ENCODE measurements around the gene CFAP20DC. TPM values are rescaled to one million over a fixed set of nuclear protein-coding genes. Genes with fewer than 3 reads are reported as not detected.

Gene CFAP20DC
- total RNA-seq, 3 donors from 2014 or later (not counting 1 experiment from before 2014, with no cell fraction given) = 0.09 to 0.20 (median 0.18) TPM

DNA sequence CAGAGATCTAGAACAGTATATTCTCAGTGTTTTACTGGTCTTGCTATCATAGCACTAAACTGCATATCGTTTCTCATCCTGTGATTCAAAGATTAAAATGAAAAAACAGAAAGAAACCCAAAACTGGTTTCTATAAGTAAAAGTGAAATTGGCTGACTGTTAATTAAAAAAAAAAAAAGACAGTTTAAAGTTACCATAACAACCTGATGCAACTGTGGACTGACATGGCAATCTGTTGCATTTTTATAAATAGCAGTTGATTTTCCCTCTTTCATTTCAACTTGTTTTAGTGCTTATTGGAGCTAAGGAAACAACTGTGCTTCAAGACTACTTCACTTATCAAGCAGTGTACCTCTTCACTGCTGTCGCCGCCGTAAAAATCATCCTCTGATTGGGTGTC is 186.6 kb downstream of the CFAP20DC start:
- Histone ChIP-seq H3K27ac (ENCODE audit: low read length) (no peak overlapping the region), H3K4me1 (ENCODE audit: control insufficient read depth, insufficient read depth, low read length) (no peaks in the 10 kb centered on the region), H3K4me3 (ENCODE audit: low read length) (no peak overlapping the region), H3K9me3 (ENCODE audit: control insufficient read depth, insufficient read depth, low read length) (no peaks in the 10 kb centered on the region), H3K27me3 (ENCODE audit: control insufficient read depth, insufficient read depth, low read length) (no peaks in the 10 kb centered on the region), H3K36me3 (ENCODE audit: control insufficient read depth, insufficient read depth, low read length) (no peaks in the 10 kb centered on the region)
- no peaks in the 10 kb centered on the region for H3K4me1 Mint-ChIP-seq
- no peaks in the 10 kb centered on the region for H3K9me3 Mint-ChIP-seq
- WGBS (ENCODE audit: insufficient coverage) = 91% methylated on average over 3 of the region's 4 CpGs
- H3K36me3 Mint-ChIP-seq = no peaks in the 10 kb centered on the region
- H3K4me3 Mint-ChIP-seq = no peak overlapping the region
- DNase-seq = no peak
- intact Hi-C loops (cut with micrococcal nuclease) = no loop called here
- no peak overlapping the region for H3K27ac Mint-ChIP-seq
- no peak for ATAC-seq
- H3K27me3 Mint-ChIP-seq (ENCODE audit: low read depth in 2 of 2) = peaks cover 0 to 2% of the 10 kb centered on the region in 2 donors
- TF ChIP-seq, protein P1, sequence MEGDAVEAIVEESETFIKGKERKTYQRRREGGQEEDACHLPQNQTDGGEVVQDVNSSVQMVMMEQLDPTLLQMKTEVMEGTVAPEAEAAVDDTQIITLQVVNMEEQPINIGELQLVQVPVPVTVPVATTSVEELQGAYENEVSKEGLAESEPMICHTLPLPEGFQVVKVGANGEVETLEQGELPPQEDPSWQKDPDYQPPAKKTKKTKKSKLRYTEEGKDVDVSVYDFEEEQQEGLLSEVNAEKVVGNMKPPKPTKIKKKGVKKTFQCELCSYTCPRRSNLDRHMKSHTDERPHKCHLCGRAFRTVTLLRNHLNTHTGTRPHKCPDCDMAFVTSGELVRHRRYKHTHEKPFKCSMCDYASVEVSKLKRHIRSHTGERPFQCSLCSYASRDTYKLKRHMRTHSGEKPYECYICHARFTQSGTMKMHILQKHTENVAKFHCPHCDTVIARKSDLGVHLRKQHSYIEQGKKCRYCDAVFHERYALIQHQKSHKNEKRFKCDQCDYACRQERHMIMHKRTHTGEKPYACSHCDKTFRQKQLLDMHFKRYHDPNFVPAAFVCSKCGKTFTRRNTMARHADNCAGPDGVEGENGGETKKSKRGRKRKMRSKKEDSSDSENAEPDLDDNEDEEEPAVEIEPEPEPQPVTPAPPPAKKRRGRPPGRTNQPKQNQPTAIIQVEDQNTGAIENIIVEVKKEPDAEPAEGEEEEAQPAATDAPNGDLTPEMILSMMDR (IDR thresholded peaks at IDR 0.05) = no peak

DNA sequence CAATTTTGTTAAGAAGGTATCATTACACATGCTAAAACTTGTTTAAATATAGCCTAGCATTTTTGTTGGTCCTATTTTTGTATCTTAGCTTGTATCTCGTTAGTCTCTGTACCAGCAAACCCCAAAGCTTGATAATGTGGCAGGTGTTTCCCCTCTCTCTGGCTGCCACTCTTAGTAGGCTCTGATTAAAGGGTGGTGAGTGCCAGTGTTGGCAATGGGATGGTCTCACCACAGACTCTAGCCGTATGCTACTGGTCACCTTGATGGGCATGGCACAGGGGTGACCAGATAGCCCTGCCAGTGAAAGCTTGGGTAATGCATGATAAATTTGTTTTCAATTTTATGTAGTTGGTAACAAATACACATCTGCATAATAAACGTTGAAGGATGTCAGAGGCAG is 188.3 kb downstream of the CFAP20DC start:
- no peak for ATAC-seq
- no peak for DNase-seq
- Mint-ChIP-seq H3K36me3 (no peaks in the 10 kb centered on the region), H3K27ac (no peak overlapping the region), H3K4me1 (no peaks in the 10 kb centered on the region), H3K9me3 (no peaks in the 10 kb centered on the region), H3K27me3 (ENCODE audit: low read depth in 2 of 2) (peaks cover 0 to 2% of the 10 kb centered on the region in 2 donors), H3K4me3 (no peak overlapping the region)
- TF ChIP-seq, protein P1 (IDR thresholded peaks at IDR 0.05) = no peak
- Histone ChIP-seq H3K4me3 (ENCODE audit: low read length) (no peak overlapping the region), H3K36me3 (ENCODE audit: control insufficient read depth, insufficient read depth, low read length) (no peaks in the 10 kb centered on the region), H3K4me1 (ENCODE audit: control insufficient read depth, insufficient read depth, low read length) (no peaks in the 10 kb centered on the region), H3K27me3 (ENCODE audit: control insufficient read depth, insufficient read depth, low read length) (no peaks in the 10 kb centered on the region), H3K9me3 (ENCODE audit: control insufficient read depth, insufficient read depth, low read length) (no peaks in the 10 kb centered on the region), H3K27ac (ENCODE audit: low read length) (no peak overlapping the region)
- intact Hi-C loops (cut with micrococcal nuclease) = no loop called here
- WGBS (ENCODE audit: insufficient coverage) = 24% methylated on average over 3 of the region's 3 CpGs

DNA sequence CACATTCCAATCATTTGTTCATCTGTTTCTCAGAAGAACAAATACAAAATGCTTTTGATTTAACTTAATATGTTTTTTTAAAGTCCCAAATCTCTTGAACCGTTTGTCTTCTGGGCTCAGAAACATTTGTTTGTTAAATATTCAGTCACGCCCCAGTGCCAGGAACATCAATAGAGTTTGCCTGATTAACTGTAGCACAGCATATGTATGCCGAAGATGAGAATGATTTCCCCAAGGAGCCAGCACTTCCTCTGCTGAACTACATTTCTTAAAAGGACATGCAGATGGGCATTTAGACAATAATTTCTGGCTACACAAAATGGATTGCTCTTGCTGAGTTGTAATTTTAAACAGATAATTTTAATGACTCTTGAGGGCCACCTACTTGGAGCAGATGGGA is 191.7 kb downstream of the CFAP20DC start:
- TF ChIP-seq, protein P1 (IDR thresholded peaks at IDR 0.05) = no peak
- no peaks in the 10 kb centered on the region for H3K36me3 ChIP-seq (ENCODE audit: control insufficient read depth, insufficient read depth, low read length)
- no peak overlapping the region for H3K27ac Mint-ChIP-seq
- H3K36me3 Mint-ChIP-seq = no peaks in the 10 kb centered on the region
- H3K27me3 Mint-ChIP-seq (ENCODE audit: low read depth in 2 of 2) = peaks cover 0 to 2% of the 10 kb centered on the region in 2 donors
- no peaks in the 10 kb centered on the region for H3K27me3 ChIP-seq (ENCODE audit: control insufficient read depth, insufficient read depth, low read length)
- no peak for DNase-seq
- no peaks in the 10 kb centered on the region for H3K9me3 Mint-ChIP-seq
- H3K4me1 ChIP-seq (ENCODE audit: control insufficient read depth, insufficient read depth, low read length) = no peaks in the 10 kb centered on the region
- intact Hi-C loops (cut with micrococcal nuclease) = no loop called here
- no peaks in the 10 kb centered on the region for H3K4me1 Mint-ChIP-seq
- ATAC-seq = no peak
- 55% methylated on average over 3 of the region's 3 CpGs for WGBS (ENCODE audit: insufficient coverage)
- H3K27ac ChIP-seq (ENCODE audit: low read length) = no peak overlapping the region
- no peaks in the 10 kb centered on the region for H3K9me3 ChIP-seq (ENCODE audit: control insufficient read depth, insufficient read depth, low read length)
- no peak overlapping the region for H3K4me3 ChIP-seq (ENCODE audit: low read length)
- no peak overlapping the region for H3K4me3 Mint-ChIP-seq

DNA sequence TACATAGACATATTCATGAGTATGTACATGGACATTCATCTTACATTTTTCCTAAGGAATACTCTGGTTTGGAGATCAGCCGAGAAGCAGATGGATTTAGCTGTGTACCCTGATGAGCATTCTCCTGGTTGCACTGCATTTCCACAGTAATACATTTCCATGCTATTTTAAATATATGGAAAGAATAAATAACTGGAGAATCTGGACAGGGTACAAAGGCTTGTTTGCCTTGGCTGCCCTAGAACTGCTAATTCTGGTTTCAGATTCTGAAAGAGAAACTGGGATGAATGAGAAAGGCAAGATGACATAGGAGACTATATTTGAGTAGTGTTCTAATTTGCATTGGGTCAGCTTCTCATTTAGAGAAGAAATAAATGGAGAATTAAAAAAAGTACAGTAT is 192.4 kb downstream of the CFAP20DC start:
- 80% methylated on average over 1 of the region's 1 CpG for WGBS (ENCODE audit: insufficient coverage)
- no peaks in the 10 kb centered on the region for H3K36me3 ChIP-seq (ENCODE audit: control insufficient read depth, insufficient read depth, low read length)
- no peaks in the 10 kb centered on the region for H3K9me3 Mint-ChIP-seq
- H3K27me3 ChIP-seq (ENCODE audit: control insufficient read depth, insufficient read depth, low read length) = no peaks in the 10 kb centered on the region
- no peaks in the 10 kb centered on the region for H3K4me1 Mint-ChIP-seq
- TF ChIP-seq, protein P1 (IDR thresholded peaks at IDR 0.05) = no peak
- intact Hi-C loops (cut with micrococcal nuclease) = no loop called here
- H3K4me1 ChIP-seq (ENCODE audit: control insufficient read depth, insufficient read depth, low read length) = no peaks in the 10 kb centered on the region
- H3K27ac ChIP-seq (ENCODE audit: low read length) = no peak overlapping the region
- no peaks in the 10 kb centered on the region for H3K36me3 Mint-ChIP-seq
- DNase-seq = no peak
- ATAC-seq = no peak
- no peak overlapping the region for H3K27ac Mint-ChIP-seq
- H3K9me3 ChIP-seq (ENCODE audit: control insufficient read depth, insufficient read depth, low read length) = no peaks in the 10 kb centered on the region
- no peak overlapping the region for H3K4me3 Mint-ChIP-seq
- H3K27me3 Mint-ChIP-seq (ENCODE audit: low read depth in 2 of 2) = peaks cover 0 to 2% of the 10 kb centered on the region in 2 donors
- no peak overlapping the region for H3K4me3 ChIP-seq (ENCODE audit: low read length)
